GM12878 (cell line): Measurements from ENCODE around the gene CDCA5. TPM values are rescaled to one million over a fixed set of nuclear protein-coding genes. Genes with fewer than 3 reads are reported as not detected.

Source experiments
- ESRRA ChIP-seq: IDR thresholded peaks from 2 replicates; pipeline ENCODE4 v1.6.1; 2012; ENCODE audit warnings: mild to moderate bottlenecking, low read length, improper control_type of control experiment
- MTA2 ChIP-seq: fragments of 450-650 bp; IDR thresholded peaks from 2 replicates; pipeline ENCODE4 v1.6.1; 2016; ENCODE audit warnings: low read depth, mild to moderate bottlenecking, moderate library complexity
- NR2C2 ChIP-seq: IDR thresholded peaks from 2 replicates; pipeline ENCODE4 v1.6.1; 2011; ENCODE audit warnings: borderline replicate concordance, low read depth; ENCODE audit not compliant: control insufficient read depth, insufficient read length
- RCOR1 ChIP-seq: conservative IDR thresholded peaks from 2 replicates; pipeline ENCODE4 v1.6.1; 2012; ENCODE audit warnings: low read depth, low read length, improper control_type of control experiment
- WRNIP1 ChIP-seq: IDR thresholded peaks from 2 replicates; pipeline ENCODE4 v1.6.1; 2011; ENCODE audit warnings: low read depth, low read length, improper control_type of control experiment, borderline replicate concordance
- ZBTB11 ChIP-seq: fragments of 450-650 bp; formaldehyde crosslinking; IDR thresholded peaks from 2 replicates; pipeline ENCODE4 v1.5.0; 2022; ENCODE audit warnings: mild to moderate bottlenecking, missing genetic modification characterization
- ZBTB4 ChIP-seq: fragments of 450-650 bp; formaldehyde crosslinking; IDR thresholded peaks from 2 replicates; pipeline ENCODE4 v1.4.0; 2022; ENCODE audit warnings: mild to moderate bottlenecking, moderate library complexity
- polyA plus RNA-seq, 11 experiments: library from polyadenylated mRNA; depleted of rRNA in 4 of 11; unstranded in 6 of 11; stranded (reverse) in 5 of 11; fragments of >200 nt; fragmentation: Nextera tagmentation in 4 of 11; fragmentation: Illumina TruSeq in 1 of 11; extraction: Ambion mirVana in 4 of 11; extraction: Trizol in 1 of 11; gene quantifications; 1 replicate in 1 of 11; 2 replicates in 10 of 11; pipeline versions ENCODE4 v1.2.1 to v1.2.3, GENCODE V29; 2011 to 2016; ENCODE audit warnings: inconsistent platforms in 2 of 11, missing spikeins in 2 of 11, low read depth in 1 of 11
- total RNA-seq, 4 experiments: library from RNA; depleted of rRNA in 3 of 4; stranded (reverse); fragments of >200 nt in 3 of 4; fragmentation: Illumina TruSeq in 1 of 4; extraction: Trizol in 1 of 4; gene quantifications; 2 replicates each; pipeline versions ENCODE4 v1.2.1 to v1.2.3, GENCODE V29; 2013 to 2021

CDCA5 gene
- total and polyA plus RNA-seq, 10 of the 15 experiments (the other 5 are each of a cell fraction or from before 2014, with no cell fraction given), result 21.2 to 107 (median 64.9) TPM

- TF ChIP-seq ZBTB4 (no peak), RCOR1 (no peak), ESRRA (no peak), WRNIP1 (no peak), ZBTB11 (no peak), NR2C2 (no peak), MTA2 (no peak)
These were observed 19.6 kb upstream of the CDCA5 start (continued) for GRCh38 chr11:65103476-65103875.
